K562 (cell line): ENCODE data around the gene CCL16. TPM values are rescaled to one million over a fixed set of nuclear protein-coding genes. Genes with fewer than 3 reads are reported as not detected.

ENCODE experiments used
- ATAC-seq: fragments of 200-7000 bp; cut with Tn5 transposase; 3 replicates; pipeline ENCODE4 v1.9.1; 2020; ENCODE audit warnings: moderate library complexity
- BruUV-seq: library from RNA; stranded (reverse); fragments of 400-500 nt; replicated peaks from 2 replicates; lab custom pipeline; 2021; lab: Mats Ljungman, UMichigan
- CTCF ChIA-PET: fragments of 300-600 bp; formaldehyde crosslinking; extraction: SDS; loops from one replicate; lab custom pipeline; 2021; ENCODE audit warnings: low intra/inter-chr PET ratio; lab: Yijun Ruan, JAX
- POLR2A ChIA-PET: fragments of 300-600, 350-650 bp; sonication (Branson Sonifier 250); formaldehyde crosslinking; extraction: SDS; loops from one replicate; lab custom pipeline; 2021; ENCODE audit warnings: antibody characterized with exemption, inconsistent platforms; lab: Yijun Ruan, JAX
- DNase-seq, 4 experiments: peaks; one replicate each; pipeline versions ENCODE4 v3.0.0 to v3.0.0-alpha.2; 2011 to 2018; ENCODE audit warnings: low spot score in 3 of 4, mixed read lengths in 3 of 4; ENCODE audit errors: extremely low read depth in 1 of 4
- FAIRE-seq: peaks from 2 replicates; lab custom pipeline; 2011; peaks lifted over from hg19 to GRCh38; lab: Jason Lieb, UNC
- H2AFZ ChIP-seq: 2 replicates; pipeline ENCODE4 v1.6.0; 2011; ENCODE audit warnings: low read depth, low read length, control low read depth, inconsistent platforms
- H3K27ac ChIP-seq: fragments of 200-600 bp; 3 replicates; pipeline ENCODE4 v1.8.0; 2011; ENCODE audit warnings: low read depth, mild to moderate bottlenecking, control low read depth, inconsistent platforms, low read length, moderate library complexity, mixed read lengths; ENCODE audit errors: extremely low read depth
- H3K27me3 ChIP-seq, 2 experiments: fragments of 300-600 bp in 1 of 2; 2 replicates in 1 of 2; 3 replicates in 1 of 2; pipeline versions ENCODE4 v1.6.0 to v1.8.0; 2011; ENCODE audit warnings: inconsistent platforms in 2 of 2, low read length in 2 of 2, mild to moderate bottlenecking in 1 of 2, mixed read lengths in 1 of 2, moderate library complexity in 1 of 2; ENCODE audit not compliant: control insufficient read depth in 2 of 2, insufficient read depth in 2 of 2
- H3K36me3 ChIP-seq: fragments of 300-600 bp; 3 replicates; pipeline ENCODE4 v1.8.0; 2011; ENCODE audit warnings: mild to moderate bottlenecking, low read length, inconsistent platforms; ENCODE audit not compliant: control insufficient read depth, insufficient read depth
- H3K4me1 ChIP-seq, 2 experiments: fragments of 200-600 bp in 1 of 2; replicated peaks in 1 of 2; 2 replicates in 1 of 2; 3 replicates in 1 of 2; pipeline versions ENCODE4 v1.5.1 to v1.8.0; 2011; ENCODE audit warnings: inconsistent platforms in 2 of 2, low read length in 2 of 2, mild to moderate bottlenecking in 1 of 2, mixed read lengths in 1 of 2, moderate library complexity in 1 of 2; ENCODE audit not compliant: control insufficient read depth in 2 of 2, insufficient read depth in 2 of 2
- H3K4me2 ChIP-seq: 2 replicates; pipeline ENCODE4 v1.6.1; 2011; ENCODE audit warnings: low read length, control low read depth, inconsistent platforms, mixed read lengths; ENCODE audit not compliant: insufficient read depth
- H3K4me3 ChIP-seq: fragments of 200-600 bp; sonication (generic), shearing (Covaris generic); 2 replicates; pipeline ENCODE4 v1.5.1; 2016; ENCODE audit warnings: control low read depth, inconsistent platforms
- H3K79me2 ChIP-seq: fragments of 200-600 bp; 3 replicates; pipeline ENCODE4 v1.8.0; 2011; ENCODE audit warnings: low read length, inconsistent platforms; ENCODE audit not compliant: control insufficient read depth, insufficient read depth
- H3K9ac ChIP-seq, 2 experiments: 2 replicates each; pipeline versions ENCODE4 v1.6.0 to v1.6.1; 2011; ENCODE audit warnings: low read depth in 2 of 2, low read length in 2 of 2, control low read depth in 1 of 2, inconsistent platforms in 1 of 2, mild to moderate bottlenecking in 1 of 2, mixed read lengths in 1 of 2; ENCODE audit not compliant: insufficient read depth in 1 of 2
- H3K9me1 ChIP-seq: one replicate; pipeline ENCODE4 v1.6.0; 2011; ENCODE audit warnings: inconsistent platforms, mild to moderate bottlenecking, low read length, moderate library complexity; ENCODE audit not compliant: control insufficient read depth, insufficient read depth
- H3K9me3 ChIP-seq: replicated peaks from 2 replicates; pipeline ENCODE4 v1.5.1; 2011; ENCODE audit warnings: low read depth, low read length, inconsistent platforms; ENCODE audit not compliant: control insufficient read depth, insufficient read depth
- H4K20me1 ChIP-seq: replicated peaks from 2 replicates; pipeline ENCODE4 v1.6.1; 2011; ENCODE audit warnings: low read length, inconsistent platforms, mixed read lengths; ENCODE audit not compliant: control insufficient read depth, insufficient read depth
- CEBPB ChIP-seq: fragments of 450-650 bp; IDR thresholded peaks from 2 replicates; pipeline ENCODE4 v1.6.1; 2016; ENCODE audit warnings: missing genetic modification characterization, missing compliant biosample characterization
- CEBPG ChIP-seq, 3 experiments: fragments of 200-800 bp in 1 of 3; sonication (Bioruptor generic) in 1 of 3; sonication (generic) in 1 of 3; formaldehyde crosslinking in 1 of 3; IDR thresholded peaks in 2 of 3; conservative IDR thresholded peaks in 1 of 3; 2 replicates each; pipeline versions ENCODE4 v1.6.1 to v1.8.0; 2016 to 2022; ENCODE audit warnings: missing compliant biosample characterization in 2 of 3, missing genetic modification characterization in 2 of 3, mild to moderate bottlenecking in 1 of 3, missing genetic modification reagents in 1 of 3
- RBM14 ChIP-seq: fragments of 200-400 bp; formaldehyde crosslinking; IDR thresholded peaks from 2 replicates; pipeline ENCODE4 v1.6.1; 2018; ENCODE audit warnings: low read depth, mild to moderate bottlenecking, low read length, moderate library complexity, borderline replicate concordance; ENCODE audit not compliant: insufficient read depth
- RUNX1 ChIP-seq: sonication (generic); IDR thresholded peaks from 2 replicates; pipeline ENCODE4 v1.6.1; 2016; ENCODE audit warnings: antibody characterized with exemption, low read depth
- SP1 ChIP-seq: sonication (generic); formaldehyde crosslinking; IDR thresholded peaks from 2 replicates; pipeline ENCODE4 v1.8.1; 2022; ENCODE audit warnings: mild to moderate bottlenecking, missing genetic modification reagents
- SP2 ChIP-seq: IDR thresholded peaks from 2 replicates; pipeline ENCODE4 v1.6.1; 2011; ENCODE audit warnings: mild to moderate bottlenecking, low read depth, low read length, moderate library complexity; ENCODE audit not compliant: poor library complexity, severe bottlenecking; ENCODE audit errors: extremely low read depth
- TAL1 ChIP-seq: fragments of 450-650 bp; IDR thresholded peaks from 2 replicates; pipeline ENCODE4 v1.6.1; 2016; ENCODE audit warnings: mild to moderate bottlenecking
- WHSC1 ChIP-seq: IDR thresholded peaks from one replicate; pipeline ENCODE4 v1.6.1; 2012; ENCODE audit warnings: low read length, control low read depth, inconsistent platforms
- ZNF12 ChIP-seq: sonication (generic); formaldehyde crosslinking; IDR thresholded peaks from 2 replicates; pipeline ENCODE4 v1.4.0; 2020; ENCODE audit warnings: mild to moderate bottlenecking, missing genetic modification reagents
- WGBS: fragments of 100-300 bp; shearing (Covaris generic); methylation state at CpG from one replicate; pipeline ENCODE4 v1.1.6; 2016; ENCODE audit warnings: low coverage, mixed read lengths; ENCODE audit not compliant: insufficient coverage; ENCODE audit errors: missing lambda C conversion rate; 5-methylcytosine and 5-hydroxymethylcytosine counted together
- in situ Hi-C: fragments of 300-500 bp; cut with MboI; formaldehyde crosslinking; loops from 4 replicates; pipeline ENCODE4 v1.15.0; 2018; ENCODE audit warnings: inconsistent platforms, mixed read lengths
- intact Hi-C: fragments of 100-400 bp; cut with micrococcal nuclease; formaldehyde crosslinking; loops from 2 replicates; pipeline ENCODE4 v1.14.2; 2022
- polyA plus RNA-seq, 8 experiments: library from polyadenylated mRNA; depleted of rRNA in 4 of 8; stranded (reverse) in 5 of 8; unstranded in 3 of 8; fragments of >200 nt; fragmentation: Nextera tagmentation in 2 of 8; fragmentation: Illumina TruSeq in 1 of 8; extraction: Ambion mirVana in 2 of 8; extraction: Trizol in 1 of 8; gene quantifications; 2 replicates each; pipeline versions ENCODE4 v1.2.1 to v1.2.3, GENCODE V29; 2011 to 2014; ENCODE audit warnings: inconsistent platforms in 1 of 8, missing spikeins in 1 of 8
- total RNA-seq, 7 experiments: library from RNA; depleted of rRNA in 6 of 7; stranded (reverse); fragments of >200 nt in 6 of 7; fragmentation: Illumina TruSeq in 2 of 7; extraction: Trizol in 2 of 7; gene quantifications; 2 replicates each; pipeline versions ENCODE4 v1.2.1 to v1.2.3, GENCODE V29; 2011 to 2021; ENCODE audit warnings: low replicate concordance in 1 of 7

CCL16 gene
- total and polyA plus RNA-seq, 9 of the 15 experiments (the other 6 are each of a cell fraction or from before 2014, with no cell fraction given) = not detected

DNA sequence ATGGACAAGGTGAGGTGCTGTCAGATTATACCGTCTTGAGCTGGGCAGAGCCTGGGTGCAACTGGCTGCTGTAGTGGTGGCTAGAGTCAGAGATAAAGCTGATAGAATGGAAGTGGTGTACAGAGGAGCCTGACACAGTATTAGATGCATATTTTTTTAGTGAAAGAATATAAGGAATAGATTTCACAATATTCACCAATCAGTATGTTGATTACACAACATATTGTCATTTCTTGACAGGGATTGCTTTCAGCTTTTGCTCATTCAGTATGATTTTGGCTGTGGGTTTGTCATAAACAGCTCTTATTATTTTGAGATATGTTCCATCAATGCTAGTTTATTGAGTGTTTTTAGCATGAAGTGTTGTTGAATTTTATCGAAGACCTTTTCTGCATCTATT lies 38.1 kb upstream of the CCL16 start:
- no peaks in the 10 kb centered on the region for H3K27me3 ChIP-seq

DNA sequence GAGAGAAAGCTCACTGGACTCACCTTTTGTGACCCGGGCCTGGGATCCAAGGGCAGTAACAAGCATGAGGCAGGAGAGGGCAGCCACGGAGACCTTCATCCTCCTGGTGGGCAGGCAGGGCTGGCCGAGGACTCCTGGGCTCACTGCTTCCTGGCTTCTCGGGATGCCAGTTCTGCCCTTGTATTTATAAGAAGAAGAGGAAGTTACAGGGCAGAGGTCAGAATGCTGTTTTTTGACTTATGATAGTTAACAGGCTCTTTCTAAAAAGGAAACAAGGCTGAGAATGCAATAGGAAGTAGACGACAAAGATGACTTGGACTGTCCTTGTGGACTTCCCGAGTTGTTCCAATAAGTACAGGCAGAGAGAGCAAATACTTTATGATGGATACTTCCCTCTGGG lies 36.5 kb upstream of the CCL16 start, which contains the start of gene CCL23:
Gene CCL23, minus strand, starts transcription at position 174 of the 400 bp plus-strand sequence. Its CDS starts 75 bp downstream, at position 99.
- CTCF ChIA-PET = no interaction called here
- ATAC-seq (no peak; the same call in 2 of the 3 replicates), FAIRE-seq (no peak), DNase-seq (no peak)
- 3% methylated on average over 5 of the region's 6 CpGs for WGBS
- Histone ChIP-seq H3K27me3 (peaks cover 0 to 6% of the 10 kb centered on the region in 2 experiments; a peak in 3 of 5 replicates), H3K9me1 (no peaks in the 10 kb centered on the region), H3K9me3 (no peaks in the 10 kb centered on the region), H3K9ac (no peak within 1 kb of the TSS), H3K4me1 (no peaks in the 10 kb centered on the region), H3K79me2 (no peaks in the 10 kb centered on the region), H2AFZ (no peak within 1 kb of the TSS), H3K27ac (no peak within 1 kb of the TSS), H3K36me3 (no peaks in the 10 kb centered on the region), H3K4me2 (no peak within 1 kb of the TSS), H4K20me1 (0 out of 2 replicates have a peak, but pooled peaks cover 3% of the 10 kb centered on the region), H3K4me3 (no peak within 1 kb of the TSS)
- POLR2A ChIA-PET = interaction anchor here (0.9 kb wide), 1 partner anchor 54 kb away, joined by 3 read pairs; no protein-coding TSS in a partner anchor
- BruUV-seq = no TSS peak
- in situ Hi-C loops (no loop called here), intact Hi-C loops (no loop called here)
- TF ChIP-seq ZNF12 (CRISPR knock-in tag) (no peak), WHSC1 (no peak), SP1 (no peak), TAL1 (no peak), RUNX1 (no peak)

More for the DNA sequence above, 38.1 kb upstream of the CCL16 start:
- peak; percentile 66 for TF ChIP-seq CEBPB (tag)
- no peak for TF ChIP-seq RBM14
- no peak for TF ChIP-seq SP2
- no peak for TF ChIP-seq CEBPG (CRISPR knock-in tag; IDR thresholded peaks at IDR 0.05)
- TF ChIP-seq CEBPG (tag; conservative IDR thresholded peaks at IDR 0.05 in 1 of 2, IDR thresholded peaks at IDR 0.05 in 1 of 2) = 0 out of 4 replicates have a peak, but pooled peaks of 1 of the 2 experiments have one; percentile 17
- H3K4me2 ChIP-seq = no peak overlapping the region
- 0% methylated on average over 2 of the region's 2 CpGs for WGBS
- H3K4me3 ChIP-seq = no peak overlapping the region
- CTCF ChIA-PET = interaction anchor here (0.5 kb wide), 1 partner anchor 38 kb away, joined by 3 read pairs; no protein-coding TSS in a partner anchor
- FAIRE-seq (no peak), ATAC-seq (no peak), DNase-seq (no peak)
- in situ Hi-C loops = no loop called here
- POLR2A ChIA-PET = no interaction called here
- no peak overlapping the region for H3K27ac ChIP-seq
- no peak overlapping the region for H2AFZ ChIP-seq
- no peaks in the 10 kb centered on the region for H3K9me3 ChIP-seq
- no peaks in the 10 kb centered on the region for H3K4me1 ChIP-seq
- H3K9ac ChIP-seq = no peak overlapping the region
- 0 out of 2 replicates have a peak, but pooled peaks cover 3% of the 10 kb centered on the region for H4K20me1 ChIP-seq
- no peaks in the 10 kb centered on the region for H3K36me3 ChIP-seq
- BruUV-seq = no TSS peak
- H3K9me1 ChIP-seq = no peaks in the 10 kb centered on the region
- H3K79me2 ChIP-seq = no peaks in the 10 kb centered on the region
- intact Hi-C loops = no loop called here
